GM18951 (cell line): ENCODE results near the gene GLP1R.

Experiments
- POLR2A ChIP-seq: IDR thresholded peaks from 4 replicates; pipeline ENCODE4 v1.6.1; 2011; ENCODE audit warnings: mild to moderate bottlenecking; ENCODE audit not compliant: insufficient read length, insufficient read depth; ENCODE audit errors: extremely low read depth
- in situ Hi-C: fragments of 300-500 bp; cut with MboI; formaldehyde crosslinking; loops from one replicate; pipeline ENCODE4 v1.12.0; 2022; ENCODE audit warnings: low sequenced_read_pairs, mixed read lengths, inconsistent platforms; ENCODE audit not compliant: unreplicated experiment

GLP1R gene

GRCh38 chr6:39078695-39079094, 30.1 kb downstream of the GLP1R start:
- in situ Hi-C loops, result no loop called here

DNA sequence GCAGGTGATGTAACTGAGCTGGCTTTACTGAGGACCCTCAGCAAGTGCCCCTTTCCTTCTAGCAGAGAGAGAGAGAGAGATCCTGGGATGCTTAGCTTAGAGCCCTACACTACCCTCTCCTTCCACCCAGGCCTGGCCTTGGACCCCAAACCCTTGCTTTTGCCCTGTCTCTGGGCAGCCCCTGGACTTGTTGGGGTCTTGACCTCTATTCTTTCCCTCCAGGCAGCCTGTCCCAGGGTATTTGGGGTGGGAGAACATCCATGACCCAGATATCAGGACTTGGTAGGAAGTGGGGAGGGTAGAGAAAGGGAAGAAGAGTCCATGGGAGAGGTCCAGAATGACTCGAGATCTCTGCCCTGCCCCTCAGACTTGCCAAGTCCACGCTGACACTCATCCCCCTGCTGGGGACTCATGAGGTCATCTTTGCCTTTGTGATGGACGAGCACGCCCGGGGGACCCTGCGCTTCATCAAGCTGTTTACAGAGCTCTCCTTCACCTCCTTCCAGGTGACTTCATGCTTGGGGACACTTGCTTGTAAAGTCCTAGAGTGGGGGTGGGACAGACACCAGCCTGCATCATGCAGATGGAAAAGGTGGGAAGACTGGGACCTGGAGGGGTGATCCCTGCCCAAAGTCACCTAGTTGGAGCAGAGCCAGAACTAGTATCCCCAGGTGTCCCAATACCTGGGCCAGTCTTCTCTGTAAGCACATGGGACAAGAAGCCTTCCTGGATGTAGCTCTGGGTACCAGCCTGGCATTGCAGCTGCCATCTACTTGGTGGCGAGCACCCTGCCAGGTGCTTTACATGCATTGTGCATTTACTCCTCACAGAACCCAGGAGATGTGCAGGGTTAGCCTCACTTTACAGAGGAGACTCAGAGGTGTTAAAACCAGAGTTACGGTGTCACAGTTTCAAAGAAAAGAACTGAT, 30.9 kb downstream of the GLP1R start:
- in situ Hi-C loops, result no loop called here
- TF ChIP-seq POLR2A, result no peak

More at GRCh38 chr6:39078695-39079094, 30.1 kb downstream of the GLP1R start:
- no peak for TF ChIP-seq POLR2A

- in situ Hi-C loops, result no loop called here
- TF ChIP-seq POLR2A, result no peak
Observed at GRCh38 chr6:39080246-39080875, 31.8 kb downstream of the GLP1R start.

- no peak for TF ChIP-seq POLR2A
- in situ Hi-C loops, result no loop called here
Observed at GRCh38 chr6:39082310-39082709, 33.7 kb downstream of the GLP1R start.

DNA sequence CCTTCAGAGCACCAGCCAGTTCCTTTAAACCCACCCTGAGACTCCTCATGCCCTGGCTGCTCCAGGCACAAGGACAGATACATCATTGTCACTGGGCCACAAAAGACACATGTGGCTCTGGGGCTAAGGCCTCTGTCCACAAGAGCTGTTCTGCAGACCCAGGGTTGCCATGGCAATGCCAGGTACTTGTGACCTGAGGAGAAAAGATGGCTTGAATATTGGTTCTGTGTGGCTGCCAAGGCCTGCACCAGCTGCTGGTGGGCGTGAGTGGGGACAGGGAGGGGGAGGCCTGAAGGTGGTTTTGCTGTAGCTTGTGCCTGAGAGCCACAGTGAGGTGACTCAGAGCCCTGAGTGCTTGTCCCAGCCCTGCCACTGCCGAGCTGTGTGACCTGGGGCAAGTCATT, 34.7 kb downstream of the GLP1R start:
- TF ChIP-seq POLR2A, result no peak
- in situ Hi-C loops, result no loop called here

GRCh38 chr6:39084506-39084905, 35.9 kb downstream of the GLP1R start:
- no peak for TF ChIP-seq POLR2A
- in situ Hi-C loops, result no loop called here

GRCh38 chr6:39085129-39085797, 36.7 kb downstream of the GLP1R start:
- TF ChIP-seq POLR2A, result no peak
- in situ Hi-C loops, result no loop called here

DNA sequence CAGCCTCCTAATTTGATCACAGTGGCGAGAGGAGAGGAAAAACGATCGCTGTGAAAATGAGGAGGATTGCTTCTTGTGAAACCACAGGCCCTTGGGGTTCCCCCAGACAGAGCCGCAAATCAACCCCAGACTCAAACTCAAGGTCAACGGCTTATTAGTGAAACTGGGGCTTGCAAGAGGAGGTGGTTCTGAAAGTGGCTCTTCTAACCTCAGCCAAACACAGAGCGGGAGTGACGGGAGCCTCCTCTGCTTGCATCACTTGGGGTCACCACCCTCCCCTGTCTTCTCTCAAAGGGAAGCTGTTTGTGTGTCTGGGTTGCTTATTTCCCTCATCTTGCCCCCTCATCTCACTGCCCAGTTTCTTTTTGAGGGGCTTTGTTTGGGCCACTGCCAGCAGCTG, 37.7 kb downstream of the GLP1R start:
- in situ Hi-C loops, result no loop called here
- TF ChIP-seq POLR2A, result no peak

- in situ Hi-C loops, result no loop called here
- TF ChIP-seq POLR2A, result no peak
Observed at GRCh38 chr6:39086711-39087110, 38.1 kb downstream of the GLP1R start.

DNA sequence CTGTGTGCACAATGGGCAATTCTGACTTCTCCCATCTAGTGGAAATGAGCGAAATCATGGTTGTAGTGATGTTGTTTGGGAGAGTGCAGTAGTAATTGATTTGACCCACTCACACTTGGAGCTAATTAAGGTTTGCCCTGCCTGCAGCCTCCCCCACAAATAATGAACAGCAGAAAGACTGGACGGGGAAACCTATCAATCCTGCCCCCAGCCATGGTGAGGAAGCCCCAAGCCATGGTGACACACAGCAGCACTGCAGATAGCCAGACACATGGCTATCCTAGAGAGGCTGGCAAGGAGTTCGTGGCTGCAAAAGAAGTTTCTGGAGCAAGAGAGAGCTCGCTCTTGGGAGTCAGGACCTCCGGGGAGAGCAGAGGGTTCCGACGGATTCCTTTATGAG, 38.6 kb downstream of the GLP1R start:
- TF ChIP-seq POLR2A, result no peak
- in situ Hi-C loops, result no loop called here

DNA sequence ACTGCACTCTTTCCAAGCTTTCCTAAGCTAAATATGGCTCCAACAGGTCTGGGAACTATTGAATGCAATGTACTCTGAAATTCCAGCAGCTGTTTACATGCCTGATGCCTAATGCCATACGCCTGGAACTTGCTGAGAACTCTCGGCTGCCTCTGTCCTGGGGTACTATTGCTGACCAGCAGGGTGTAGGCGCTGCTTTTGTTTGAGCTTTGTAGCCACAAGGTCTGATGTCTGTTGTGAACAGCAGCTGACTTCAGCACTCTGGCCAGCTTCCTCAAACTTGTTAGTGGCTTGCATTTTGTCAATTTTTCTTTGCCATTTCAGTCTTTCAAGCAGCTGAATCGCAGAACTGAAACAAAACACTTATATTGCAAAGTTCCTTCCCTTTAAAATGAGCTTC, 39.8 kb downstream of the GLP1R start:
- no peak for TF ChIP-seq POLR2A

DNA sequence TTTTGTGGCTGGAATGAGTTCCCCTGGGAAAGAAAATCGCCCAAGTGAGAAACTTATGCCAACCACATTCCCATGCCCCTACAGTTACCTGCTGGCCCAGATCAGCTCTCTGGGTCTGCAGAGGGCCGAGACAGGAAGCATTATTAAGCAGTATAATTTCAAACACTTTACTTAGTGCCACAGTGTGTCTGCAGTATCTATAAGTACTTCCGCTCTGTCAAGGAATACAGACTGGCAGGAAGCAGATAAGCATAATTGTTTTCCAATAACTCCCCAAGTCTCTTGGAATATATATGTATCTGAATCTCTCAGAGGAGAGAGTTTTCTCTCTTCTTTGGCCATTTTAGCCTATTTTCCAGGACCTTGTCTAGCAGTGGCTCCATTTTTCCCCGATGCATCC, 41.5 kb downstream of the GLP1R start:
- no peak for TF ChIP-seq POLR2A
- in situ Hi-C loops, result no loop called here

More for the DNA sequence above, 39.8 kb downstream of the GLP1R start:
- in situ Hi-C loops, result no loop called here

DNA sequence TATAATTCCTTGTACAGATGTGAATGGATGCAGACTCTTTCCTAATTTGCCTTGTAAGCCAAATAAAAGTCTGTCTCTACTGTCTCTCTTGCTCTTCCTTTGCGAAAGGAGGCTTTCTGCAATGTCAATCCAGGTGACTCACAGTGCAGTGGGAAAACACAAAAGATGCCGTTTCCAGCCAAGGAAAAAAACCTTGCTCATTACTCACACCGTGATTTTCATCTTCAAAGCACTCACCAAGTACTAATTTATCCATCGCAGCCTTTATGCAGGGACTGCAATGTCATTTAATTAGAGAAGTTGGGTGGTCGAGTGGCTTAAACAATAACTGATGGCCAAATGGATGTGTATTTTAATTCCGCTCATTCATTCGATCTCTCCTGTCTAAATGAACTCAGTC, 42.6 kb downstream of the GLP1R start:
- in situ Hi-C loops, result no loop called here
- no peak for TF ChIP-seq POLR2A
